ENCODE results near the gene ACSM6. TPM values are rescaled to one million over a fixed set of nuclear protein-coding genes. Genes with fewer than 3 reads are reported as not detected.

Gene ACSM6
- total and polyA plus RNA-seq, 8 donors, result 0.36 to 0.73 (median 0.42) TPM; not detected in 2

- DNase-seq (no peak), ATAC-seq (peak; percentile 43)
- TF ChIP-seq CTCF (IDR thresholded peaks at IDR 0.05), result no peak
- no peaks in the 10 kb centered on the region for H3K9me3 ChIP-seq
- intact Hi-C loops (cut with DNase I), result no loop called here
- H3K4me1 ChIP-seq, result peaks cover 0 to 2% of the 10 kb centered on the region in 2 donors
- peaks cover 0 to 29% of the 10 kb centered on the region in 2 donors for H3K36me3 ChIP-seq
- no peaks in the 10 kb centered on the region for H3K27me3 ChIP-seq
- H3K4me3 ChIP-seq, result no peak overlapping the region
- no peak overlapping the region for H3K27ac ChIP-seq
Measured at GRCh38 chr10:95254629-95255028, 60.6 kb downstream of the ACSM6 start.

GRCh38 chr10:95256268-95256667, 62.2 kb downstream of the ACSM6 start:
- Histone ChIP-seq H3K4me3 (no peak overlapping the region), H3K36me3 (peaks cover 0 to 34% of the 10 kb centered on the region in 2 donors), H3K4me1 (peaks cover 8 to 11% of the 10 kb centered on the region in 2 donors), H3K27ac (no peak overlapping the region), H3K9me3 (no peaks in the 10 kb centered on the region), H3K27me3 (no peaks in the 10 kb centered on the region)
- DNase-seq (no peak), ATAC-seq (no peak)
- TF ChIP-seq CTCF (IDR thresholded peaks at IDR 0.05), result no peak
- intact Hi-C loops (cut with DNase I), result no loop called here

GRCh38 chr10:95257849-95258248, 63.8 kb downstream of the ACSM6 start:
- ATAC-seq, result no peak
- H3K36me3 ChIP-seq, result peaks cover 0 to 37% of the 10 kb centered on the region in 2 donors
- H3K27me3 ChIP-seq, result no peaks in the 10 kb centered on the region
- H3K9me3 ChIP-seq, result no peaks in the 10 kb centered on the region
- intact Hi-C loops (cut with DNase I), result no loop called here
- peaks cover 11 to 18% of the 10 kb centered on the region in 2 donors for H3K4me1 ChIP-seq
- no peak for DNase-seq
- no peak overlapping the region for H3K27ac ChIP-seq
- no peak overlapping the region for H3K4me3 ChIP-seq
- no peak for TF ChIP-seq CTCF (IDR thresholded peaks at IDR 0.05)

GRCh38 chr10:95260397-95260881, 66.4 kb downstream of the ACSM6 start:
- Histone ChIP-seq H3K36me3 (peaks cover 0 to 52% of the 10 kb centered on the region in 2 donors), H3K4me3 (no peak overlapping the region), H3K27me3 (no peaks in the 10 kb centered on the region), H3K9me3 (no peaks in the 10 kb centered on the region), H3K27ac (peak overlapping the region; percentile 53 to 84), H3K4me1 (peaks cover 11 to 35% of the 10 kb centered on the region in 2 donors)
- DNase-seq (no peak), ATAC-seq (peak; percentile 62)
- intact Hi-C loops (cut with DNase I), result no loop called here
- TF ChIP-seq CTCF (IDR thresholded peaks at IDR 0.05), result no peak

- DNase-seq, result no peak
- peaks cover 0 to 52% of the 10 kb centered on the region in 2 donors for H3K36me3 ChIP-seq
- ATAC-seq, result no peak
- intact Hi-C loops (cut with DNase I), result no loop called here
- peak overlapping the region; percentile 53 to 84 for H3K27ac ChIP-seq
- no peak overlapping the region for H3K4me3 ChIP-seq
- peaks cover 11 to 40% of the 10 kb centered on the region in 2 donors for H3K4me1 ChIP-seq
- no peak for TF ChIP-seq CTCF (IDR thresholded peaks at IDR 0.05)
- H3K27me3 ChIP-seq, result no peaks in the 10 kb centered on the region
- no peaks in the 10 kb centered on the region for H3K9me3 ChIP-seq
Measured at GRCh38 chr10:95260909-95261552, 67.0 kb downstream of the ACSM6 start.

Measured in left lung (tissue), 10 donors.